Activated T-helper 1 cell treated with Interleukin-2 at 50 U/mL for 16 hours (primary cell): ENCODE data around the gene TUBAL3.
"Not testable (repeated sequence)": the region's sequence is repeated elsewhere in the genome, so short reads cannot be mapped to it uniquely, and the experiment has no call there.

Experiments
- DNase-seq: peaks from one replicate; pipeline ENCODE4 v3.0.0-alpha.2; 2020; ENCODE audit warnings: low read depth

The TUBAL3 gene

GRCh38 chr10:5379202-5379601 is 25.4 kb downstream of the TUBAL3 start:
- DNase-seq = not testable (repeated sequence)

- no peak for DNase-seq
Measured at GRCh38 chr10:5376450-5376849, 28.2 kb downstream of the TUBAL3 start.

GRCh38 chr10:5373891-5374611 is 30.6 kb downstream of the TUBAL3 start:
- no peak for DNase-seq

GRCh38 chr10:5373307-5373706 is 31.3 kb downstream of the TUBAL3 start:
- no peak for DNase-seq

- no peak for DNase-seq
Measured at GRCh38 chr10:5370493-5371352, 33.9 kb downstream of the TUBAL3 start.

GRCh38 chr10:5369362-5370158 is 35.1 kb downstream of the TUBAL3 start:
- no peak for DNase-seq

- no peak for DNase-seq
Measured at GRCh38 chr10:5365928-5366327, 38.7 kb downstream of the TUBAL3 start.

GRCh38 chr10:5364890-5365338 is 39.7 kb downstream of the TUBAL3 start, which contains the start of gene UCN3:
Gene UCN3, plus strand, starts transcription at chr10:5364966. Its CDS starts 8,755 bp downstream, at chr10:5373721.
- no peak for DNase-seq

- DNase-seq = no peak
Measured at GRCh38 chr10:5364374-5364773, 40.3 kb downstream of the TUBAL3 start.

GRCh38 chr10:5362873-5363272 is 41.8 kb downstream of the TUBAL3 start:
- no peak for DNase-seq

GRCh38 chr10:5361966-5362365 is 42.7 kb downstream of the TUBAL3 start:
- no peak for DNase-seq

- DNase-seq = no peak
Measured at GRCh38 chr10:5360318-5360915, 44.2 kb downstream of the TUBAL3 start.

GRCh38 chr10:5356302-5356763 is 48.3 kb downstream of the TUBAL3 start:
- DNase-seq = no peak

GRCh38 chr10:5355594-5356301 is 48.9 kb downstream of the TUBAL3 start:
- DNase-seq = no peak

GRCh38 chr10:5354068-5354467 is 50.6 kb downstream of the TUBAL3 start:
- DNase-seq = no peak

GRCh38 chr10:5349362-5349761 is 55.3 kb downstream of the TUBAL3 start:
- DNase-seq = no peak

GRCh38 chr10:5346881-5347280 is 57.7 kb downstream of the TUBAL3 start:
- DNase-seq = no peak

GRCh38 chr10:5344746-5345145 is 59.9 kb downstream of the TUBAL3 start:
- no peak for DNase-seq

GRCh38 chr10:5343979-5344378 is 60.6 kb downstream of the TUBAL3 start:
- no peak for DNase-seq

- no peak for DNase-seq
Measured at GRCh38 chr10:5343561-5343960, 61.1 kb downstream of the TUBAL3 start.
